GM19395 (cell line): ENCODE measurements around the gene ZNF750.

Experiments used
- ATAC-seq: cut with Tn5 transposase; IDR thresholded peaks from one replicate; pipeline ENCODE4 v1.9.1; 2021; ENCODE audit warnings: mild to moderate bottlenecking, moderate library complexity; ENCODE audit not compliant: unreplicated experiment

Gene ZNF750

GRCh38 chr17:82860606-82861392 is 21.0 kb upstream of the ZNF750 start:
- no peak for ATAC-seq

- no peak for ATAC-seq
These were observed 19.9 kb upstream of the ZNF750 start for GRCh38 chr17:82859431-82860403.

GRCh38 chr17:82858376-82859126 is 18.7 kb upstream of the ZNF750 start:
- ATAC-seq: no peak

- no peak for ATAC-seq
These were observed 16.5 kb upstream of the ZNF750 start for GRCh38 chr17:82856361-82856760.

GRCh38 chr17:82854226-82854625 is 14.4 kb upstream of the ZNF750 start:
- no peak for ATAC-seq

GRCh38 chr17:82851381-82851780 is 11.6 kb upstream of the ZNF750 start:
- no peak for ATAC-seq

- no peak for ATAC-seq
These were observed 9.5 kb upstream of the ZNF750 start for GRCh38 chr17:82849076-82849945.

GRCh38 chr17:82848022-82848592 is 8.3 kb upstream of the ZNF750 start:
- no peak for ATAC-seq

GRCh38 chr17:82846061-82846691 is 6.4 kb upstream of the ZNF750 start:
- no peak for ATAC-seq

- ATAC-seq: no peak
These were observed 5.5 kb upstream of the ZNF750 start for GRCh38 chr17:82845163-82845807.

- no peak for ATAC-seq
These were observed 5.0 kb upstream of the ZNF750 start for GRCh38 chr17:82844796-82845162.

- ATAC-seq: no peak
These were observed 4.3 kb upstream of the ZNF750 start for GRCh38 chr17:82843904-82844680.

GRCh38 chr17:82841921-82842596 is 2.2 kb upstream of the ZNF750 start:
- ATAC-seq: no peak

GRCh38 chr17:82840431-82840831 is 609 bp upstream of the ZNF750 start:
- ATAC-seq: no peak

GRCh38 chr17:82838386-82839063 is 1.3 kb downstream of the ZNF750 start:
- ATAC-seq: no peak

- no peak for ATAC-seq
These were observed 2.1 kb downstream of the ZNF750 start for GRCh38 chr17:82837586-82838320.
